Stimulated activated CD8-positive, alpha-beta memory T cell treated with anti-CD3 and anti-CD28 coated beads, Interleukin-7, amount 100 ng/mL, for 24 hours (primary cell): ENCODE measurements around the gene CA10.

Experiments
- DNase-seq: peaks from one replicate; pipeline ENCODE4 v3.0.0-alpha.2; 2020; ENCODE audit warnings: low read depth

CA10 gene

GRCh38 chr17:51817955-51818354 is 340.6 kb downstream of the CA10 start:
- DNase-seq = no peak

GRCh38 chr17:51817117-51817516 is 341.4 kb downstream of the CA10 start:
- no peak for DNase-seq

- DNase-seq = no peak
Observed at GRCh38 chr17:51815097-51815496, 343.4 kb downstream of the CA10 start.

GRCh38 chr17:51814521-51814920 is 344.0 kb downstream of the CA10 start:
- DNase-seq = no peak

- no peak for DNase-seq
Observed at GRCh38 chr17:51813784-51814174, 344.7 kb downstream of the CA10 start.

GRCh38 chr17:51813140-51813783 is 345.3 kb downstream of the CA10 start:
- no peak for DNase-seq

- DNase-seq = no peak
Observed at GRCh38 chr17:51807460-51807859, 351.1 kb downstream of the CA10 start.

- DNase-seq = no peak
Observed at GRCh38 chr17:51805765-51806164, 352.7 kb downstream of the CA10 start.

GRCh38 chr17:51805185-51805584 is 353.3 kb downstream of the CA10 start:
- DNase-seq = no peak

- no peak for DNase-seq
Observed at GRCh38 chr17:51803161-51803560, 355.4 kb downstream of the CA10 start.

- DNase-seq = no peak
Observed at GRCh38 chr17:51802544-51802943, 356.0 kb downstream of the CA10 start.

- DNase-seq = no peak
Observed at GRCh38 chr17:51801626-51802025, 356.9 kb downstream of the CA10 start.

GRCh38 chr17:51799981-51800380 is 358.5 kb downstream of the CA10 start:
- DNase-seq = no peak

- no peak for DNase-seq
Observed at GRCh38 chr17:51799240-51799639, 359.3 kb downstream of the CA10 start.

GRCh38 chr17:51797150-51797549 is 361.4 kb downstream of the CA10 start:
- no peak for DNase-seq

- no peak for DNase-seq
Observed at GRCh38 chr17:51796026-51796425, 362.5 kb downstream of the CA10 start.

GRCh38 chr17:51795401-51795800 is 363.1 kb downstream of the CA10 start:
- no peak for DNase-seq

- no peak for DNase-seq
Observed at GRCh38 chr17:51794466-51794865, 364.0 kb downstream of the CA10 start.

- no peak for DNase-seq
Observed at GRCh38 chr17:51793686-51794085, 364.8 kb downstream of the CA10 start.

- DNase-seq = no peak
Observed at GRCh38 chr17:51778842-51779241, 379.7 kb downstream of the CA10 start.

- no peak for DNase-seq
Observed at GRCh38 chr17:51770027-51770759, 388.3 kb downstream of the CA10 start.

- DNase-seq = no peak
Observed at GRCh38 chr17:51769231-51769630, 389.3 kb downstream of the CA10 start.

- DNase-seq = no peak
Observed at GRCh38 chr17:51768706-51769105, 389.8 kb downstream of the CA10 start.

- DNase-seq = no peak
Observed at GRCh38 chr17:51767287-51767686, 391.2 kb downstream of the CA10 start.
